Measurements from ENCODE around the gene SYT8. TPM values are rescaled to one million over a fixed set of nuclear protein-coding genes. Genes with fewer than 3 reads are reported as not detected.

SYT8 gene
- total RNA-seq, 4 donors from 2014 or later = not detected

GRCh38 chr11:1839204-1839923 is 4.6 kb downstream of the SYT8 start:
- intact Hi-C loops (cut with DNase I) = loop anchor here (10.0 kb wide), 1 partner anchor 315 kb away; no protein-coding TSS in a partner anchor
- no peak overlapping the region for H3K4me3 ChIP-seq (replicated peaks in 1 of 3)
- H3K27ac ChIP-seq = no peak overlapping the region
- peaks cover 0 to 15% of the 10 kb centered on the region in 2 donors for H3K4me1 ChIP-seq
- DNase-seq = no peak
- TF ChIP-seq CTCF (IDR thresholded peaks at IDR 0.05) = no peak
- no peak for TF ChIP-seq POLR2A (IDR thresholded peaks at IDR 0.05)
- 83 to 84% methylated on average over 10 to 11 of the region's 12 CpGs for WGBS, 2 donors
- H3K9me3 ChIP-seq = no peaks in the 10 kb centered on the region
- no peaks in the 10 kb centered on the region for H3K36me3 ChIP-seq
- H3K27me3 ChIP-seq = no peaks in the 10 kb centered on the region

- Histone ChIP-seq H3K27ac (no peak overlapping the region), H3K4me3 (replicated peaks in 1 of 3) (no peak overlapping the region)
These were observed 5.4 kb downstream of the SYT8 start for GRCh38 chr11:1839924-1840779.

GRCh38 chr11:1840780-1841480 is 6.1 kb downstream of the SYT8 start:
- TF ChIP-seq CTCF (IDR thresholded peaks at IDR 0.05) = no peak
- no peak for TF ChIP-seq POLR2A (IDR thresholded peaks at IDR 0.05)
- Histone ChIP-seq H3K36me3 (no peaks in the 10 kb centered on the region), H3K9me3 (no peaks in the 10 kb centered on the region), H3K4me1 (peaks cover 0 to 14% of the 10 kb centered on the region in 2 donors), H3K27me3 (no peaks in the 10 kb centered on the region), H3K27ac (no peak overlapping the region), H3K4me3 (replicated peaks in 1 of 3) (no peak overlapping the region)
- intact Hi-C loops (cut with DNase I) = no loop called here
- 91 to 92% methylated on average over 31 to 35 of the region's 37 CpGs for WGBS, 2 donors
- no peak for DNase-seq

More at GRCh38 chr11:1839924-1840779, 5.4 kb downstream of the SYT8 start:
- Histone ChIP-seq H3K4me1 (peaks cover 0 to 14% of the 10 kb centered on the region in 2 donors), H3K9me3 (no peaks in the 10 kb centered on the region), H3K36me3 (no peaks in the 10 kb centered on the region), H3K27me3 (no peaks in the 10 kb centered on the region)
- intact Hi-C loops (cut with DNase I) = loop anchor here (10.0 kb wide), 1 partner anchor 315 kb away; no protein-coding TSS in a partner anchor
- no peak for TF ChIP-seq POLR2A (IDR thresholded peaks at IDR 0.05)
- TF ChIP-seq CTCF (IDR thresholded peaks at IDR 0.05) = no peak
- DNase-seq = peak in 1 of 2 donors; percentile 16
- 85 to 88% methylated on average over 14 to 19 of the region's 26 CpGs for WGBS, 2 donors

GRCh38 chr11:1841511-1842148 is 6.8 kb downstream of the SYT8 start:
- intact Hi-C loops (cut with DNase I) = no loop called here

More at GRCh38 chr11:1841511-1842148, 6.8 kb downstream of the SYT8 start:
- Histone ChIP-seq H3K4me3 (replicated peaks in 1 of 3) (no peak overlapping the region), H3K36me3 (no peaks in the 10 kb centered on the region), H3K27me3 (no peaks in the 10 kb centered on the region), H3K9me3 (no peaks in the 10 kb centered on the region), H3K4me1 (peaks cover 0 to 14% of the 10 kb centered on the region in 2 donors), H3K27ac (no peak overlapping the region)
- DNase-seq = no peak
- 95 to 97% methylated on average over 12 of the region's 19 CpGs for WGBS, 2 donors
- no peak for TF ChIP-seq POLR2A (IDR thresholded peaks at IDR 0.05)
- no peak for TF ChIP-seq CTCF (IDR thresholded peaks at IDR 0.05)
